Hepatocyte (in vitro differentiated cells): ENCODE measurements around the gene WNT7A. TPM values are rescaled to one million over a fixed set of nuclear protein-coding genes. Genes with fewer than 3 reads are reported as not detected.

Experiments used
- DNase-seq: peaks from one replicate; pipeline ENCODE4 v3.0.0-alpha.2; 2016; ENCODE audit warnings: low spot score
- H2AFZ ChIP-seq: fragments of 200-600 bp; sonication (generic); 2 replicates; pipeline ENCODE4 v1.6.0; 2016; ENCODE audit warnings: antibody characterized with exemption, mild to moderate bottlenecking
- H3K27ac ChIP-seq: fragments of 200-600 bp; sonication (generic); 2 replicates; pipeline ENCODE4 v1.5.1; 2016; ENCODE audit warnings: mild to moderate bottlenecking
- H3K27me3 ChIP-seq: fragments of 200-600 bp; sonication (generic); 2 replicates; pipeline ENCODE4 v1.6.1; 2016
- H3K36me3 ChIP-seq: fragments of 200-600 bp; sonication (generic); replicated peaks from 2 replicates; pipeline ENCODE4 v1.5.1; 2016; ENCODE audit warnings: low read depth; ENCODE audit not compliant: insufficient read depth
- H3K4me1 ChIP-seq: fragments of 200-600 bp; sonication (generic); 2 replicates; pipeline ENCODE4 v1.5.1; 2016; ENCODE audit warnings: mild to moderate bottlenecking, moderate library complexity; ENCODE audit not compliant: insufficient read depth
- H3K4me2 ChIP-seq: fragments of 200-600 bp; sonication (generic); 2 replicates; pipeline ENCODE4 v1.6.0; 2016
- H3K4me3 ChIP-seq: fragments of 200-600 bp; sonication (generic); 2 replicates; pipeline ENCODE4 v1.5.1; 2016; ENCODE audit warnings: mild to moderate bottlenecking
- H3K79me2 ChIP-seq: fragments of 200-600 bp; sonication (generic); 2 replicates; pipeline ENCODE4 v1.6.0; 2017; ENCODE audit warnings: mild to moderate bottlenecking
- H3K9me2 ChIP-seq: fragments of 200-600 bp; sonication (generic); replicated peaks from 2 replicates; pipeline ENCODE4 v1.6.0; 2017; ENCODE audit warnings: mild to moderate bottlenecking; ENCODE audit not compliant: insufficient read depth
- H3K9me3 ChIP-seq: fragments of 200-600 bp; sonication (generic); 2 replicates; pipeline ENCODE4 v1.5.1; 2016; ENCODE audit warnings: low read depth, mild to moderate bottlenecking
- H4K20me1 ChIP-seq: fragments of 200-600 bp; sonication (generic); 2 replicates; pipeline ENCODE4 v1.6.0; 2016; ENCODE audit warnings: mild to moderate bottlenecking; ENCODE audit not compliant: insufficient read depth, poor library complexity, severe bottlenecking
- CTCF ChIP-seq: fragments of 200-600 bp; sonication (generic); IDR thresholded peaks from 2 replicates; pipeline ENCODE4 v1.5.1; 2016; ENCODE audit warnings: antibody characterized with exemption, mild to moderate bottlenecking; ENCODE audit not compliant: poor library complexity
- EZH2 ChIP-seq: fragments of 200-600 bp; sonication (generic); IDR thresholded peaks from 2 replicates; pipeline ENCODE4 v1.6.1; 2016; ENCODE audit warnings: antibody characterized with exemption, mild to moderate bottlenecking, borderline replicate concordance
- EZH2phosphoT487 ChIP-seq: fragments of 200-600 bp; sonication (generic); IDR thresholded peaks from one replicate; pipeline ENCODE4 v1.6.1; 2018; ENCODE audit warnings: antibody characterized with exemption, mild to moderate bottlenecking, low read depth, moderate library complexity; ENCODE audit not compliant: unreplicated experiment, severe bottlenecking
- WGBS: methylation state at CpG from one replicate; pipeline ENCODE4 v1.1.6; 2016; ENCODE audit warnings: low lambda C conversion rate; ENCODE audit errors: missing lambda C conversion rate; 5-methylcytosine and 5-hydroxymethylcytosine counted together
- polyA plus RNA-seq: library from polyadenylated mRNA; unstranded; fragments of >200 nt; fragmentation: Nextera tagmentation; extraction: Ambion mirVana; gene quantifications from 2 replicates; pipeline ENCODE4 v1.2.1, GENCODE V29; 2016
- total RNA-seq: library from RNA; depleted of rRNA; stranded (reverse); fragments of >200 nt; gene quantifications from 2 replicates; pipeline ENCODE4 v1.2.3, GENCODE V29; 2014

The WNT7A gene
- total and polyA plus RNA-seq, 2 experiments from 2014 or later = 0.04 to 0.13 TPM

GRCh38 chr3:13894096-13894806 lies 14.4 kb upstream of the WNT7A start:
- H3K4me2 ChIP-seq = no peak overlapping the region
- H4K20me1 ChIP-seq = no peaks in the 10 kb centered on the region
- no peak overlapping the region for H2AFZ ChIP-seq
- no peak for DNase-seq
- H3K4me1 ChIP-seq = peaks cover 5% of the 10 kb centered on the region
- H3K9me2 ChIP-seq = no peaks in the 10 kb centered on the region
- H3K27ac ChIP-seq = no peak overlapping the region
- 78% methylated on average over 13 of the region's 13 CpGs for WGBS
- no peaks in the 10 kb centered on the region for H3K79me2 ChIP-seq
- no peaks in the 10 kb centered on the region for H3K27me3 ChIP-seq
- H3K36me3 ChIP-seq = no peaks in the 10 kb centered on the region
- no peak for TF ChIP-seq CTCF
- TF ChIP-seq EZH2 = no peak
- no peak for TF ChIP-seq EZH2phosphoT487
- no peaks in the 10 kb centered on the region for H3K9me3 ChIP-seq
- H3K4me3 ChIP-seq = no peak overlapping the region

- H4K20me1 ChIP-seq = no peaks in the 10 kb centered on the region
- no peaks in the 10 kb centered on the region for H3K9me2 ChIP-seq
- peaks cover 5% of the 10 kb centered on the region for H3K4me1 ChIP-seq
- no peak overlapping the region for H3K27ac ChIP-seq
- no peaks in the 10 kb centered on the region for H3K9me3 ChIP-seq
- no peaks in the 10 kb centered on the region for H3K36me3 ChIP-seq
- peaks cover 7% of the 10 kb centered on the region for H3K27me3 ChIP-seq
- H3K4me2 ChIP-seq = no peak overlapping the region
- no peak for TF ChIP-seq EZH2phosphoT487
- no peak for TF ChIP-seq CTCF
- TF ChIP-seq EZH2 = no peak
- no peak overlapping the region for H2AFZ ChIP-seq
- H3K4me3 ChIP-seq = no peak overlapping the region
- WGBS = 89% methylated on average over 2 of the region's 2 CpGs
- H3K79me2 ChIP-seq = no peaks in the 10 kb centered on the region
- no peak for DNase-seq
Observed at GRCh38 chr3:13892304-13892703, 12.4 kb upstream of the WNT7A start.

- no peaks in the 10 kb centered on the region for H3K9me2 ChIP-seq
- no peaks in the 10 kb centered on the region for H3K79me2 ChIP-seq
- H3K36me3 ChIP-seq = no peaks in the 10 kb centered on the region
- WGBS = 78% methylated on average over 5 of the region's 5 CpGs
- H3K9me3 ChIP-seq = no peaks in the 10 kb centered on the region
- H3K4me2 ChIP-seq = no peak overlapping the region
- no peak for DNase-seq
- H2AFZ ChIP-seq = no peak overlapping the region
- H3K4me1 ChIP-seq = peaks cover 5% of the 10 kb centered on the region
- peaks cover 7% of the 10 kb centered on the region for H3K27me3 ChIP-seq
- no peak for TF ChIP-seq CTCF
- H3K4me3 ChIP-seq = no peak overlapping the region
- H3K27ac ChIP-seq = no peak overlapping the region
- no peaks in the 10 kb centered on the region for H4K20me1 ChIP-seq
Observed at GRCh38 chr3:13891492-13892073, 11.7 kb upstream of the WNT7A start.
